Mucosa of descending colon (tissue), 3 donors: ENCODE data around the gene ACKR4. TPM values are rescaled to one million over a fixed set of nuclear protein-coding genes. Genes with fewer than 3 reads are reported as not detected.

Experiments
- ATAC-seq: fragments of 200-7000 bp; cut with Tn5 transposase; one replicate; pipeline ENCODE4 v1.9.1; 2020; ENCODE audit warnings: mild to moderate bottlenecking, moderate library complexity
- DNase-seq, 3 donors: peaks; one replicate each; pipeline ENCODE4 v3.0.0-alpha.2; 2020
- H3K36me3 ChIP-seq: fragments of 200-600 bp; one replicate; pipeline ENCODE4 v1.8.0; 2021; ENCODE audit warnings: low read depth, mild to moderate bottlenecking
- H3K4me1 ChIP-seq: fragments of 200-600 bp; one replicate; pipeline ENCODE4 v1.8.0; 2021; ENCODE audit warnings: low read depth, mild to moderate bottlenecking
- H3K4me3 ChIP-seq: fragments of 200-600 bp; one replicate; pipeline ENCODE4 v1.8.0; 2021; ENCODE audit warnings: mild to moderate bottlenecking
- H3K9me3 ChIP-seq: fragments of 200-600 bp; one replicate; pipeline ENCODE4 v1.8.0; 2021; ENCODE audit warnings: mild to moderate bottlenecking
- CTCF ChIP-seq: fragments of 200-600 bp; IDR thresholded peaks from one replicate; pipeline ENCODE4 v1.8.0; 2022; ENCODE audit warnings: antibody characterized with exemption, mild to moderate bottlenecking
- intact Hi-C, 2 donors: fragments of 100-400 bp; cut with DNase I in 1 of 2; cut with micrococcal nuclease in 1 of 2; formaldehyde crosslinking; loops; one replicate each; pipeline versions ENCODE4 v1.11.0 to v1.11.1; 2022; cut with DNase I, micrococcal nuclease
- total RNA-seq, 3 donors: library from RNA; stranded (reverse); fragmentation: NEBNext Ultra II Directional in 2 of 3; extraction: Animal tissue kit (Norgen Biotek cat#: 25700) in 2 of 3; gene quantifications; one replicate each; pipeline versions ENCODE4 v1.2.1 to v1.2.4, GENCODE V29; 2021 to 2023
- donor health status: DM: no; HTN: no; CAD: no; lungs with moderate emphysema.
- donor health status: DM: no; HTN: no; CAD: no.
- donor health status: DM: no; HTN: yes; CAD: no.

The ACKR4 gene
- total RNA-seq, 3 donors from 2014 or later: 0.90 to 3.3 (median 2.2) TPM

GRCh38 chr3:132587401-132587800 lies 9.7 kb upstream of the ACKR4 start:
- H3K4me3 ChIP-seq: no peak overlapping the region
- ATAC-seq: no peak
- DNase-seq: no peak
- intact Hi-C loops: no loop called here
- H3K4me1 ChIP-seq: no peaks in the 10 kb centered on the region
- H3K9me3 ChIP-seq: no peaks in the 10 kb centered on the region
- TF ChIP-seq CTCF: no peak
- no peaks in the 10 kb centered on the region for H3K36me3 ChIP-seq

- DNase-seq: no peak
- intact Hi-C loops: no loop called here
- Histone ChIP-seq H3K9me3 (no peaks in the 10 kb centered on the region), H3K36me3 (no peaks in the 10 kb centered on the region), H3K4me3 (no peak overlapping the region), H3K4me1 (no peaks in the 10 kb centered on the region)
- no peak for ATAC-seq
- no peak for TF ChIP-seq CTCF
Measured at GRCh38 chr3:132592216-132592615, 4.9 kb upstream of the ACKR4 start.

GRCh38 chr3:132593241-132593946 lies 3.7 kb upstream of the ACKR4 start:
- no peaks in the 10 kb centered on the region for H3K9me3 ChIP-seq
- H3K36me3 ChIP-seq: no peaks in the 10 kb centered on the region
- ATAC-seq (no peak), DNase-seq (no peak)
- no peaks in the 10 kb centered on the region for H3K4me1 ChIP-seq
- intact Hi-C loops: no loop called here
- H3K4me3 ChIP-seq: no peak overlapping the region
- TF ChIP-seq CTCF: no peak

GRCh38 chr3:132593947-132594323 lies 3.1 kb upstream of the ACKR4 start:
- intact Hi-C loops: no loop called here
- DNase-seq: no peak
- H3K36me3 ChIP-seq: no peaks in the 10 kb centered on the region
- H3K4me3 ChIP-seq: no peak overlapping the region
- no peak for TF ChIP-seq CTCF
- no peak for ATAC-seq
- H3K9me3 ChIP-seq: no peaks in the 10 kb centered on the region
- no peaks in the 10 kb centered on the region for H3K4me1 ChIP-seq

- no peak for DNase-seq
- TF ChIP-seq CTCF: no peak
- H3K36me3 ChIP-seq: no peaks in the 10 kb centered on the region
- no peaks in the 10 kb centered on the region for H3K4me1 ChIP-seq
- no peak overlapping the region for H3K4me3 ChIP-seq
- intact Hi-C loops: no loop called here
- no peaks in the 10 kb centered on the region for H3K9me3 ChIP-seq
- ATAC-seq: no peak
Measured at GRCh38 chr3:132594498-132594897, 2.6 kb upstream of the ACKR4 start.

- Histone ChIP-seq H3K9me3 (no peaks in the 10 kb centered on the region), H3K4me1 (no peaks in the 10 kb centered on the region), H3K4me3 (no peak overlapping the region), H3K36me3 (no peaks in the 10 kb centered on the region)
- no peak for DNase-seq
- ATAC-seq: peak; percentile 21
- TF ChIP-seq CTCF: no peak
- intact Hi-C loops: no loop called here
Measured at GRCh38 chr3:132595014-132595413, 2.1 kb upstream of the ACKR4 start.
